GM04503 (cell line): Measurements from ENCODE around the gene NCLN.
"Not testable (repeated sequence)": the region's sequence is repeated elsewhere in the genome, so short reads cannot be mapped to it uniquely, and the experiment has no call there.

Experiments used
- DNase-seq: peaks from one replicate; pipeline ENCODE4 v3.0.0-alpha.2; 2012; ENCODE audit warnings: low read depth

NCLN gene, protein sequence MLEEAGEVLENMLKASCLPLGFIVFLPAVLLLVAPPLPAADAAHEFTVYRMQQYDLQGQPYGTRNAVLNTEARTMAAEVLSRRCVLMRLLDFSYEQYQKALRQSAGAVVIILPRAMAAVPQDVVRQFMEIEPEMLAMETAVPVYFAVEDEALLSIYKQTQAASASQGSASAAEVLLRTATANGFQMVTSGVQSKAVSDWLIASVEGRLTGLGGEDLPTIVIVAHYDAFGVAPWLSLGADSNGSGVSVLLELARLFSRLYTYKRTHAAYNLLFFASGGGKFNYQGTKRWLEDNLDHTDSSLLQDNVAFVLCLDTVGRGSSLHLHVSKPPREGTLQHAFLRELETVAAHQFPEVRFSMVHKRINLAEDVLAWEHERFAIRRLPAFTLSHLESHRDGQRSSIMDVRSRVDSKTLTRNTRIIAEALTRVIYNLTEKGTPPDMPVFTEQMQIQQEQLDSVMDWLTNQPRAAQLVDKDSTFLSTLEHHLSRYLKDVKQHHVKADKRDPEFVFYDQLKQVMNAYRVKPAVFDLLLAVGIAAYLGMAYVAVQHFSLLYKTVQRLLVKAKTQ

DNA sequence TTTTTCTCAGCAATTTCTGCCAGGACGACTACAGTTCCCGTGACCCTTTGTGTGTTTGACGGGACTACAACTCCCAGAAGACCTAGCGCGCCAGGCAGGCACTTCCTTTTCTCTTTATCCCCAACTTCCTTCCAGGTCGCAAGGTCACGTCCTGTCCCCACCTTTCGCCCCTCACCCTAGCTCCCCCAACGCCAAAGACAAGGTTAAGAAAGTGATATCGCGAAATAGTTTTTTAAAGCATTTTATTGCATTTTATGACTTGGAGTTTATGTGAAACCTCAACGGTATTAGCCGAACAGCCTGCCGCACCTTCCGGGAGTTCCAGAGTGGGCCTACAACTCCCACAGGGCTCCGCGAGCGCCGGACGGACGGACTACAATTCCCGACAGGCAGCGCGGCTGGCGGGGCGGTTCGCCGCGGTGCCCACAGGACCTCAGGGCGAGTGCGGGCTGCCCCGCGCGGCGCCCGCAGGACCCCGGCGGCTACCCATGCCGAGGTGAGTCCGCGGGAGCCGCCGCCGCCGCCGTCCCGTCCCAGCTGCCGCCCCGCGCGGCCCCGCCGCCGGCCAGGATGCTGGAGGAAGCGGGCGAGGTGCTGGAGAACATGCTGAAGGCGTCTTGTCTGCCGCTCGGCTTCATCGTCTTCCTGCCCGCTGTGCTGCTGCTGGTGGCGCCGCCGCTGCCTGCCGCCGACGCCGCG is at the start of gene NCLN:
TSS of gene NCLN (plus strand) at position 470 of the 699 bp plus-strand sequence. CDS start at position 571, 101 bp downstream.
- peak; percentile 84 for DNase-seq

DNA sequence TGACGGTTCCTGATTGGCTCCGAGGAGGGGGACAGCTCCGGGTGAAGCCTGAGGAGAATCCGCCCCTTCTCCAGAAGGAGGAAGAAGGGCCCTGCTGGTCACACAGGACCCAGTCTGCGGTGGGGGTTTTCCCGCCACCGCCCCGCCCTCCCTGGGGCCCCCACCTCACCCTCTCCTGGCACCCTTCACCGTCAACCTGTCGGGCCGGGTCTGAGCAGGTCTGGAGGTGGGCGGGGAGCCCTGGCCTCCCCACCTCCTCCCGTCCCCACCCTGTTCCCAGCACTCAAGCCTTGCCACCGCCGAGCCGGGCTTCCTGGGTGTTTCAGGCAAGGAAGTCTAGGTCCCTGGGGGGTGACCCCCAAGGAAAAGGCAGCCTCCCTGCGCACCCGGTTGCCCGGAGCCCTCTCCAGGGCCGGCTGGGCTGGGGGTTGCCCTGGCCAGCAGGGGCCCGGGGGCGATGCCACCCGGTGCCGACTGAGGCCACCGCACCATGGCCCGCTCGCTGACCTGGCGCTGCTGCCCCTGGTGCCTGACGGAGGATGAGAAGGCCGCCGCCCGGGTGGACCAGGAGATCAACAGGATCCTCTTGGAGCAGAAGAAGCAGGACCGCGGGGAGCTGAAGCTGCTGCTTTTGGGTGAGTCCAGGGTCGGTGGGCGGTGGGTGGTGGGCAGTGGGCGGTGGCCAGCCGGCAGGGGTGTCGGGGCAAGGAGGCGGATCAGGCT is 49.6 kb upstream of the NCLN start, which contains the start of gene GNA15:
TSS of gene GNA15 (plus strand) at position 73 of the 723 bp plus-strand sequence. CDS start at position 491, 418 bp downstream.
- DNase-seq, result no peak

DNA sequence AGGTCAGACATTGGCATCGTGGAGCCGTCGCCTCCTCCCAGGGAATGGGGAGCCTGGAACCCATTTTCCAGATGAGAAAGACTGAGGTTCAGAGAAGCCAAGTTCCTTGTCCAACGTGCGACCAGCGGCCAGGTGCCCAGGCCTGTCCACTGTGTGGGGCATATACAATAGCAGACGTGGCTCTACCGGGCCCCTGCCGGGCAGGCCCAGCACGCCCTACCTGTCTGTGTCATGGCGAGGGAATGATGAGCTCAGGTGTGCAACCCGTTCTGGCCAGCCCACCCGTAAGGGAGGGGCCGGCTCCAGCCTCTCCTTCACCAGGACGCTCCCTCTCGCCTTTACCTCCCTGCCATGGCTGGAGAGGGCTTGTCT is 49.1 kb upstream of the NCLN start:
- no peak for DNase-seq

GRCh38 chr19:3137119-3137518 is 48.6 kb upstream of the NCLN start:
- DNase-seq, result no peak

DNA sequence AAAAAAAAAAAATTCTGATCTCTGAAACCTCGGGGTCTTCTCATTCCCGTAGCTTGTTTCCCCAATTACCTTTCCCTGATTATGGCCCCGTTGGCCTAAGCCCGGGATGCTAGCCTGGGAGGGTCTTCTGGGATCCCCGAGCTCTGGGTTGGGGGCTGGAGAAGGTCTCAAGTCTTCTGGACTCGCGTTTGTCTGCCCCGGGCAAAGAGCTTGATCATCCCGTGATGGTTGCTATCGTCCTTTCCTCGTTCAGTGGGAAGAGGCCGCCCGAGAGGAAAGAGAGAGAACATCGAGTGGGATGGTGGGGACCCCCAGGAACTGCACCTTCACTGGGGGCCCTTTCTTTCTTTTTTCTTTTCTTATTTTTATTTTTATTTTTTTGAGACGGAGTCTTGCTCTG is 47.5 kb upstream of the NCLN start:
- no peak for DNase-seq

GRCh38 chr19:3140667-3141038 is 45.1 kb upstream of the NCLN start:
- DNase-seq, result no peak

- DNase-seq, result peak; percentile 85
These were observed 43.4 kb upstream of the NCLN start for GRCh38 chr19:3142292-3142670.

GRCh38 chr19:3142781-3143337 is 42.9 kb upstream of the NCLN start:
- no peak for DNase-seq

DNA sequence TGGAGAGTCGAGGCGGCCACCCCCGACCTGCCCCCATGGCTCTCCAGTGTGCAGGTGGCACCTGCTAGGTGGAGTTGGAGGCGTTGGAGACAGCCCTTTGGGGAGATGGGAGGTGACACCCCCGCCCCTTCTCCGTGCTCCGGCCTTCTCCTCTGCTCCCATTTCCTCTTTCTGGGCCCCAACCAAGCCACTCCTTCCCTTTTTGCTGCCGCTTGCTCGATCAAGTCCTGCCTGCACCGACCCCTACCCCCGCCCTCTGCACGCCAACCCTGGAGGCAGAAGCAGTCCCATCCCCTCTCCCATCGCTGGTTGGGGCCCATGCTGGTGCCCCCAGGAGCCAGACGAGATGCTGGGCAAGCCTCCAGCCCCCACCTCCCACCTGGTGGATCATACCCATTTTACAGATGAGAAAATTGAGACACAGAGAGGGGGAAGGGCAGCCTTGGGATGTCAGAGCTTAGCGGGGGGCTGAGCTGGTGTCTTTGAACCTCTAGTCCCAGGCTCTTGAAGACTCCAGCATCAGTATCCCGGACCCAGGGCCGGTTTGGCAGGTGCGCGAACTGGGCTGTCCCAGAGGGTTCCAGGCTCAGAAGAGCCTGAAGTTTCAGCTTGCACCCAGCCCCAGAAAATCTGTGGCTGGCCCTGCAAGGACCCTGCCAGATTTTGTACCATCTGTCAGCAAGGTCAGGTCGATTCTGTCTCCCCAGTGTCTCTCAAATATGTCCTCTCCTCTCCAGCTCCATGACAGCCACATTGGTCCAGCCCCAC is 39.6 kb upstream of the NCLN start:
- no peak for DNase-seq

DNA sequence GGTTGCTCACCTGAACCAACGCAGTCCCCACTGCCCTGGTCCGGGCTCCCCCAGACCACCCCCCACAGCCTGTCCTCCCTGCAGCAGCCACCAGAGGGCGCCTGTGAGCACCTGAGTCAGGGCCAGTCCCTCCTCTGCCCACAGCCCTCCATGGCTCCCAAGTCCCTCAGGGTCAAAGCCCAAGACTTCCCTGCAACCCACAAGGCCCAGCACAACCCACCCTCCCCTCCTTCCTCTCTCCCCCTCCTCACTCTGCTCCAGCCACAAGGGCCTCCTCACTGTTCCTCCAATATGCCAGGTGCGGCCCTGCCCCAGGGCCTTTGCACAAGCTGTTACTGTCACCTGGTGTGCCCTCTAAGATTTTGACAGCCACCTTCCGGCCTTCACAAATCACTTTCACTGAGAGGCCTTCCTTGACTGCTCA is 39.0 kb upstream of the NCLN start:
- DNase-seq, result no peak

GRCh38 chr19:3148503-3148902 is 37.2 kb upstream of the NCLN start:
- DNase-seq, result no peak

- DNase-seq, result no peak
These were observed 36.6 kb upstream of the NCLN start for GRCh38 chr19:3149089-3149488.

DNA sequence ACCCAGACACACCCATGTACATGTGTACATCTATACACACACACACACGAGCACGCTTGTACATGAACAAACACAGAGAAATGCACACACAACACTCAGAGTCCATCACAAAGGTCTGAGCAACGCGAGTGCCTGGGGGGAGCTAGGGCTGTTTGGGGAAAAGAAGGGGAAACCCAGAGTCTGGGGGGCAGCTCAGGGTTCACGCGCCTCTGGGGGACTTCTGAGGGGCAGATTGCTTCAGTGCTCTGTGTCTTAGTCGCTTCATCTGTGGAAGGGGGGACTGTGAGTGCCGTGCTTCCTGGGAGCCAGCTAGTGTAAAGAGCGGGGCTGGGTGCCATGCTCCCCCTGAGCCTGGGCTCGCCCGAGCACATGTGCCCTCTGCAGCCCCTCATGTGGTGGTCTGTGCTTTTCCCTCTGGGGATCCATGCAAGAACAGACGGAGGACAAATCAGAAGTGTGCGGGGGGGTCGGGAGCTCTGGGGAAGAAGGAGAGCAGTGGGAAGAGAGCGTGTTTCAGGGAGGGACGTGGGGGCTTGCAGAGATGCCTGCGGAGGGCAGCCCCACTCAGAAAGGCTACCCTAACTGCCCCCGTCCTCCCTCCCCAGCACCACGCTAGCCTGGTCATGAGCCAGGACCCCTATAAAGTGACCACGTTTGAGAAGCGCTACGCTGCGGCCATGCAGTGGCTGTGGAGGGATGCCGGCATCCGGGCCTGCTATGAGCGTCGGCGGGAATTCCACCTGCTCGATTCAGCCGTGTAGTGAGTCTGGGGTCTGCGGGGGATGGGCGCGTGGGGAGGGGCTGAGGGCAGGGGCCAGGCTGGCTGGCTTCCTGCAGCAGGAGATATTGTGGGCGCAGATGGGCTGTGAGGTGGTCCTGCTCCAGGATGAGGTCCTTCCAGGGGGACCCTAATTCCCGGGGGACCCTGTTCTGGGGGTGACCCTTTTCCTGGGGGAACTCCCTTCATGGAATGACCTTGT is 35.9 kb upstream of the NCLN start:
- DNase-seq, result no peak

DNA sequence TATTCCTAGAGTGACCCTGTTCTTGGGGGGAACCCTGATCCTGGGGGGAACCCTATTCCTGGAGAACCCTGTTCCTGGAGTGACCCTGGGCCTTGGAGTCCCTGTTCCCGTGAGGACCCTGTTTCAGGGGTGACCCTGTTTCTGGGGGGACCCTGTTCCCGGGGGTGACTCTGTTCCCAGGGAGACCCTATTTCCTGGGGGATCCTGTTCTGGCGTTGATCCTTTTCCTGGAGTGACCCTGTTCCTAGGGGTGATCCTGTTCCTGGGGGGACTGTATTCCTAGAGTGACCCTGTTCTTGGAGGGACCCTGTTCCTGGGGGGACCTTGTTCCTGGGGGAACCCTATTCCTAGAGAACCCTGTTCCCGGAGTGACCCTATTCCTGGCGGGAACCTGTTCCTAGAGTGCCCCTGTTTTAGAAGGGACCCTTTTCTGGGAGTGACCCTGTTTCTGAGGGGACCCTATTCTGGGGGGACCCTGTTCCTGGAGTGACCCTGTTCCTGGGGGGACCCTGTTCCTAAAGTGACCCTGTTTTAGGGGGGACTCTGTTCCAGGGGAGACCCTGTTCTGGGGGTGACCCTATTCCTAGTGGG is 34.9 kb upstream of the NCLN start:
- DNase-seq, result no peak

DNA sequence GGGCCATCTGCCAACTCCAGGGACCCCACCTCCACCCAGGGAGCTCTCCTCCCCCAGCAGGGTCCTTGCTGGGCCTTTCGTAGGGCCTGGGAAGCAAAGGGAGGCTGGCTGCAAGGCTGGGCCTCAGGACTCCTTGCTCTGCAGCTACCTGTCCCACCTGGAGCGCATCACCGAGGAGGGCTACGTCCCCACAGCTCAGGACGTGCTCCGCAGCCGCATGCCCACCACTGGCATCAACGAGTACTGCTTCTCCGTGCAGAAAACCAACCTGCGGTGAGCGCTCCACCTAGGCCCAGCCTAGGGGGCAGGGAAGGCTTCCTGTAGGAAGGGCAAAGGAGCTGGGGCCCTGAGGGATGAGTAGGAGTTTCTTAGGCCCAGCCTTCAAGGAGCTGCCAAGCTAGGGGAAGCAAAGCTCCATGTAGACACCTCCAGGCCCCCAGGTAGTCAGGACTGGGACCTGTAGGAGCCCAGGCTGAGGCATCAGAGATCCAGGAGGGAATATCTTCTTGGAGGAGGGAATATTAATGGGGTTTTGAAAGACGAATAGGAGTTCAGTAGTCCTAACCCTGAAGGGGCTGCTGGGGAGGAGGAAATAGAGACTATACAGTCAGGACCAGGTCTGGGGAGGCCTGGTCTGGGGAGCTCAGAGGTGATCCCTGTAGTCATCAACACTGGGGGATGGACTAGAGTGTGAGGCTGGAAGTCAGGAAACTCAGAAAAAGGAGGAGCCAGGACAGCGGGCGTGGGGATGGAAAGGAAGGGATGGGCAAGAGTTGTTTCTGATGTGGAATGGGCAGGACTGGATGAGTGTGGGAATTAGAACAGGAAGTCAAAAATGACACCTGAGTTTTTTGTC is 33.9 kb upstream of the NCLN start:
- DNase-seq, result no peak

- no peak for DNase-seq
These were observed 33.3 kb upstream of the NCLN start for GRCh38 chr19:3152419-3152780.

DNA sequence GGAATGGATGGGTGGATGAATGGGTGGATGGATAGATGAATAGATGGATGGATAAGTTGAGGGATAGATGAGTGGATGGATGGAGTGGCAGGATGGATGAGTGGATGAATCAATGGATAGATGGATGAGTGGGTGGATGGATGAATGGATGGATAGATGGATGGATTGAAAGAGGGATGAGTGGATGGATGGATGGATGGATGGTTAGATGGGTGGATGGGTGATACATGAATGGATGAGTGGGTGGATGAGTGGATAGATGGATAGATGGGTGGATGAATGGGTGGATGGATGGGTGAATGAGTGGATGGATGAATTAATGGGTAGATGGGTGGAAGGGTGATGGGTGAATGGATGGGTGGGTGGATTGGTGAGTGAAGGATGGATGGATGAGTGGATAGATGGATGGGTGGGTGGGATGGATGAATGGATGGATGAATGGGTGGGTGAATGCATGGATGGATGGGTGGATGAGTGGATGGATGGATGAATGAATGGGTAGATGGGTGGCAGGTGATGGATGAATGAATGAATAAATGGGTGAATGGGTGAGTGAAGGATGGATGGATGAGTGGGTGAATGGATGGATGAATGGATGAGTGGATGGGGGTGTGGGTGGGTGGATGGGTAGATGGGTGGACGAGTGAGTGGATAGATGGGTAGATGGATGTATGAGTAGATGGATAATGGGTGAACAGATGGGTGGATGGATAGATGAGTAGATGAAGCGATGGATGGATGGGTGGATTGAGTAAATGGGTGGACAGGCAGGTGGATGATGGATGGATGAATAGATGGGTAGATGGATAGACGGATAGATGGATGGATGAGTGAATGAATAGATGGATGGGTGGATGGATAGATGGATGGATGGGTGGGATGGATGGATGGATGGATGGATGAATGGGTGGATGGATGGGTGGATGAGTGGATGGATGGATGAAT is 32.2 kb upstream of the NCLN start:
- DNase-seq, result no peak

- DNase-seq, result not testable (repeated sequence)
These were observed 31.3 kb upstream of the NCLN start for GRCh38 chr19:3154447-3154846.
